Sigmoid colon (tissue), 7 donors: ENCODE data around the gene PM20D1. TPM values are rescaled to one million over a fixed set of nuclear protein-coding genes. Genes with fewer than 3 reads are reported as not detected.

Experiments
- DNase-seq: peaks from one replicate; pipeline ENCODE4 v3.0.0-alpha.2; 2019
- H3K27ac ChIP-seq, 4 donors: fragments of 200-600 bp; sonication (generic); one replicate each; pipeline ENCODE4 v1.5.1; 2016 to 2019; ENCODE audit warnings: mild to moderate bottlenecking in 1 of 4
- H3K27me3 ChIP-seq, 3 donors: fragments of 200-600 bp; sonication (generic); one replicate each; pipeline ENCODE4 v1.5.1; 2019; ENCODE audit warnings: mild to moderate bottlenecking in 1 of 3
- H3K36me3 ChIP-seq, 4 donors: fragments of 200-600 bp; sonication (generic); one replicate each; pipeline ENCODE4 v1.5.1; 2016 to 2019
- H3K4me1 ChIP-seq, 4 donors: fragments of 200-600 bp; sonication (generic); one replicate each; pipeline ENCODE4 v1.5.1; 2017 to 2019
- H3K4me3 ChIP-seq, 4 donors: fragments of 200-600 bp; sonication (generic); one replicate each; pipeline ENCODE4 v1.5.1; 2017 to 2019; ENCODE audit warnings: mild to moderate bottlenecking in 2 of 4, moderate library complexity in 1 of 4
- H3K9me3 ChIP-seq, 4 donors: fragments of 200-600 bp in 3 of 4; sonication (generic) in 3 of 4; one replicate each; pipeline versions ENCODE4 v1.5.1 to v1.6.1; 2013 to 2019
- CTCF ChIP-seq, 4 experiments: fragments of 450-650 bp in 3 of 4; fragments of 200-600 bp in 1 of 4; IDR thresholded peaks; one replicate each; pipeline ENCODE4 v1.5.1; 2016 to 2019; ENCODE audit warnings: antibody characterized with exemption in 4 of 4, mild to moderate bottlenecking in 3 of 4, moderate library complexity in 2 of 4
- EP300 ChIP-seq, 4 donors: sonication (generic); formaldehyde crosslinking; IDR thresholded peaks; one replicate each; pipeline ENCODE4 v1.6.1; 2017; ENCODE audit warnings: antibody characterized with exemption in 4 of 4
- POLR2A ChIP-seq, 2 donors: fragments of 450-650 bp; IDR thresholded peaks; one replicate each; pipeline ENCODE4 v1.6.1; 2016; ENCODE audit warnings: antibody characterized with exemption in 2 of 2, mild to moderate bottlenecking in 2 of 2, moderate library complexity in 2 of 2
- POLR2AphosphoS5 ChIP-seq, 4 donors: sonication (generic); formaldehyde crosslinking; IDR thresholded peaks; one replicate each; pipeline ENCODE4 v1.6.1; 2017; ENCODE audit warnings: antibody characterized with exemption in 4 of 4
- WGBS, 2 donors: extraction: QIAGEN DNeasy Blood & Tissue Kit; methylation state at CpG; one replicate each; pipeline ENCODE4 v1.1.7; 2013; 5-methylcytosine and 5-hydroxymethylcytosine counted together
- intact Hi-C: fragments of 100-400 bp; cut with DNase I; formaldehyde crosslinking; loops from one replicate; pipeline ENCODE4 v1.15.1; 2023
- polyA plus RNA-seq, 3 donors: library from polyadenylated mRNA; stranded (reverse); fragments of 200-250 nt; gene quantifications; one replicate each; pipeline ENCODE4 v1.2.3, GENCODE V29; 2013
- total RNA-seq, 4 donors: library from RNA; depleted of rRNA; stranded (reverse); fragments of >200 nt; gene quantifications; one replicate each; pipeline ENCODE4 v1.1.0, GENCODE V29; 2016
- donor health status: healthy with polysubstance abuse.
- donor health status: Bipolar disorder and iron deficiency.
- donor health status: healthy.

The PM20D1 gene
- total and polyA plus RNA-seq, 7 donors = 0.19 to 0.36 TPM; not detected in 5

GRCh38 chr1:205852969-205853368 is 3.0 kb upstream of the PM20D1 start:
- no peaks in the 10 kb centered on the region for H3K36me3 ChIP-seq
- TF ChIP-seq POLR2AphosphoS5 (IDR thresholded peaks at IDR 0.05) (no peak), POLR2A (IDR thresholded peaks at IDR 0.05) (no peak)
- peaks cover 0 to 7% (median 3%) of the 10 kb centered on the region in 4 donors for H3K4me1 ChIP-seq
- intact Hi-C loops = no loop called here
- H3K27me3 ChIP-seq = no peaks in the 10 kb centered on the region
- H3K9me3 ChIP-seq = peaks cover 0 to 5% (median 0%) of the 10 kb centered on the region in 4 donors
- H3K27ac ChIP-seq = no peak overlapping the region
- no peak for DNase-seq
- no peak overlapping the region for H3K4me3 ChIP-seq

GRCh38 chr1:205851993-205852392 is 2.1 kb upstream of the PM20D1 start:
- no peak for TF ChIP-seq POLR2AphosphoS5 (IDR thresholded peaks at IDR 0.05)
- no peak for TF ChIP-seq POLR2A (IDR thresholded peaks at IDR 0.05)
- no peak for TF ChIP-seq EP300 (IDR thresholded peaks at IDR 0.05)
- no peak for TF ChIP-seq CTCF (IDR thresholded peaks at IDR 0.05)
- Histone ChIP-seq H3K4me1 (peaks cover 0 to 7% (median 3%) of the 10 kb centered on the region in 4 donors), H3K36me3 (no peaks in the 10 kb centered on the region), H3K9me3 (peaks cover 0 to 5% (median 0%) of the 10 kb centered on the region in 4 donors), H3K27ac (no peak overlapping the region), H3K27me3 (no peaks in the 10 kb centered on the region), H3K4me3 (no peak overlapping the region)
- WGBS, 2 donors = 39 to 75% methylated on average over 4 of the region's 4 CpGs
- intact Hi-C loops = no loop called here
- no peak for DNase-seq

- Histone ChIP-seq H3K27ac (no peak overlapping the region), H3K36me3 (no peaks in the 10 kb centered on the region), H3K4me1 (no peaks in the 10 kb centered on the region), H3K27me3 (no peaks in the 10 kb centered on the region), H3K9me3 (no peaks in the 10 kb centered on the region), H3K4me3 (no peak overlapping the region)
- WGBS, 2 donors = 52 to 77% methylated on average over 3 of the region's 3 CpGs
- DNase-seq = no peak
- TF ChIP-seq POLR2A (IDR thresholded peaks at IDR 0.05) = no peak
- TF ChIP-seq EP300 (IDR thresholded peaks at IDR 0.05) = no peak
- no peak for TF ChIP-seq POLR2AphosphoS5 (IDR thresholded peaks at IDR 0.05)
- no peak for TF ChIP-seq CTCF (IDR thresholded peaks at IDR 0.05)
- intact Hi-C loops = no loop called here
These were observed 6.7 kb downstream of the PM20D1 start for GRCh38 chr1:205843036-205843859.

GRCh38 chr1:205842229-205842628 is 7.7 kb downstream of the PM20D1 start:
- no peaks in the 10 kb centered on the region for H3K36me3 ChIP-seq
- TF ChIP-seq EP300 (IDR thresholded peaks at IDR 0.05) (no peak), CTCF (IDR thresholded peaks at IDR 0.05) (no peak), POLR2A (IDR thresholded peaks at IDR 0.05) (no peak), POLR2AphosphoS5 (IDR thresholded peaks at IDR 0.05) (no peak)
- no peak overlapping the region for H3K27ac ChIP-seq
- H3K4me1 ChIP-seq = no peaks in the 10 kb centered on the region
- no peaks in the 10 kb centered on the region for H3K9me3 ChIP-seq
- H3K4me3 ChIP-seq = no peak overlapping the region
- 92 to 94% methylated on average over 2 of the region's 2 CpGs for WGBS, 2 donors
- no peaks in the 10 kb centered on the region for H3K27me3 ChIP-seq
- intact Hi-C loops = no loop called here
- no peak for DNase-seq

GRCh38 chr1:205840146-205840923 is 9.6 kb downstream of the PM20D1 start:
- intact Hi-C loops = no loop called here
- H3K4me1 ChIP-seq = no peaks in the 10 kb centered on the region
- TF ChIP-seq POLR2AphosphoS5 (IDR thresholded peaks at IDR 0.05) (no peak), EP300 (IDR thresholded peaks at IDR 0.05) (no peak), CTCF (IDR thresholded peaks at IDR 0.05) (no peak), POLR2A (IDR thresholded peaks at IDR 0.05) (no peak)

More at GRCh38 chr1:205840146-205840923, 9.6 kb downstream of the PM20D1 start:
- H3K4me3 ChIP-seq = no peak overlapping the region
- no peaks in the 10 kb centered on the region for H3K36me3 ChIP-seq
- DNase-seq = no peak
- 69 to 88% methylated on average over 4 of the region's 4 CpGs for WGBS, 2 donors
- no peak overlapping the region for H3K27ac ChIP-seq
- H3K27me3 ChIP-seq = no peaks in the 10 kb centered on the region
- no peaks in the 10 kb centered on the region for H3K9me3 ChIP-seq
